CD4-positive, alpha-beta T cell treated with Interleukin-2 at 100 ng/mL for 4 hours (primary cell): ENCODE results near the gene CSPG4.
"Not testable (repeated sequence)": the region's sequence is repeated elsewhere in the genome, so short reads cannot be mapped to it uniquely, and the experiment has no call there.

ENCODE experiments used
- DNase-seq: peaks from one replicate; pipeline ENCODE4 v3.0.0-alpha.2; 2020; ENCODE audit warnings: low spot score

CSPG4 gene

GRCh38 chr15:75704618-75705017 lies 8.0 kb downstream of the CSPG4 start:
- DNase-seq, result no peak

GRCh38 chr15:75704263-75704615 lies 8.4 kb downstream of the CSPG4 start:
- DNase-seq, result no peak

- not testable (repeated sequence) for DNase-seq
Measured at GRCh38 chr15:75703440-75704262, 9.0 kb downstream of the CSPG4 start.

- DNase-seq, result no peak
Measured at GRCh38 chr15:75702436-75702835, 10.2 kb downstream of the CSPG4 start.

GRCh38 chr15:75701071-75702003 lies 11.3 kb downstream of the CSPG4 start:
- not testable (repeated sequence) for DNase-seq

DNA sequence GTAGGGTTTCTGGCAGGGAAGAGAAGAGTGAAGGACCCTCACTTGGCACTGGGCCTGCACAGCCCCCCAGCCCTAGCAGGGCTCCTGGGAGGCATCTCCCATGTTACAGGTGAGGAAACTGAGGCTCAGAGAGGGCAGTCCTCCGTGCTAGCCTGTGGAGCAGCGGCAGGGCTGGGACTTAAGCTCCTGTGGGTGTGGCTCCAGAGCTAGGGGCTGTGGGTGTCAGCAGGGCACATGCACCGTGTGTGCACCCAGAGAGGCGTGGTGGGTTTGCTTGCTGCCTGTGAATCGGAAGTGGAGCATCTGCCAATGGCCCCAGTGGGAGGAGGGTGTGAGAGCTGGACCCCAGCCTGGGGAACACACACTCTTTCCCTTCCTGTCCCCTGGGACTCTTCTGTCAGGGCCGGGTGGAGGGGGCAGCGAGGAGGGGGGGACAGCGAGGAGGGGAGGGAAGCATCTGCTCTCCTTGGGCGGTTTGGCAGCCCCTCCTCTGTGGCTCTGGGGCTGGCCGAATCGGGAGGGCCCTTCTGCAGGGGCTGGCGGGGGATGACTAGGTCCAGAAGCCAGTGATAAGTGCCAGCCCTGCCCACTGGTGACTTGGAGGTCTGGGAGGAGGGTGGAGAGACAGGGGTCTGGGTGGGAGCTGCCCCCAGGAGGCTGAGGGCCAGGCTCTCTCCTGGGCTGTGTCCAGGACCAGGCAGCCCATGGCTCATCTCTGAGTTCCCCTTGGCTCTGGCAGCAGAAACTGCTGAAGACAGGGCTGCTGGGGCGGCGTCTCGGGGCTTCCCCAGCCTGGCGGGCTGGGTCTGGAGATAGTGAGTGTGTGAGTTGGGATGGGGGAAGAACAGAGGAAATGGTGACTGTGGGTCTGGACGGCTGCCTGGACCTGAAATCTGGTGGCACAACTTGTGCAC lies 12.4 kb downstream of the CSPG4 start:
- not testable (repeated sequence) for DNase-seq

- not testable (repeated sequence) for DNase-seq
Measured at GRCh38 chr15:75699517-75699916, 13.1 kb downstream of the CSPG4 start.

- not testable (repeated sequence) for DNase-seq
Measured at GRCh38 chr15:75697974-75698747, 14.5 kb downstream of the CSPG4 start.

DNA sequence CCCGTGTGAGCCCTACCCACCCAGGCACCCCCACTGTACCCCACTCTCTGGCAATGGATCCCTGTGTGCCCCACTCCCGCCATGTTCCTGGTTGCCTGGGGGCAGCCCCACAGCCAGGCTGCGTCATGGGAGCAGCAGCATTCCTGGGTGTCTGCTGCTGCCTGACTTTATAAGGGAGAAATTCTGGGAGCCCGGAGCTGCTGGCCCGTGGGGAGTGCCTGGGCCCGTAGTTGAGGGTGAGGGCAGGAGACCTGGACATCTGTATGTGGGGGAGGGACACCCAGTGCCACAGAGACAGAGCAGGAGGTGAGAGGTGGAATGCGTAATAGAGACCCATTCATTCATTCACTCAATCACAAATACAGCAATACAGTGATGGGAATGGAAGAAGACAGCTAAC lies 15.1 kb downstream of the CSPG4 start:
- no peak for DNase-seq

DNA sequence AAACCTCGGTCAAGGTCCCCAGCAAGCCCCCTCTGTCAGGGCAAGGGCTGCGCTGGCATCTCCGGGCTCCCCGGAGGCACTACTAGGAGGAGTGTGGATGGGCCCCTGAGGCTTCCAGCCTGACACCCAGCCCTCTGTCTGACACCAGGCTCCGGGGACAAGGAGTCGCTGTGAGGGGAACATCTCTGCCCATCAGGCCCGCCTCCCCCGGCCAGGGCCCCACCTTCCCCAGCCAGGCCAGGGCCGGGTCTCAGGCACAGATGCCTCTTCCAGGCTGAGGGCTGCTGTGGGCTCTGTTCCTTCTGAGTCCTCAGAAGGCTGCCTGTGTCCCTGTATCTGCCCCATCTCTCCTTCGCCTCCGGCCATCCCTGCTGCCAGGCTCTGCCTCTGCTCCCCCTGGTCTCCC lies 15.8 kb downstream of the CSPG4 start:
- DNase-seq, result no peak

GRCh38 chr15:75696311-75696720 lies 16.3 kb downstream of the CSPG4 start:
- DNase-seq, result no peak

DNA sequence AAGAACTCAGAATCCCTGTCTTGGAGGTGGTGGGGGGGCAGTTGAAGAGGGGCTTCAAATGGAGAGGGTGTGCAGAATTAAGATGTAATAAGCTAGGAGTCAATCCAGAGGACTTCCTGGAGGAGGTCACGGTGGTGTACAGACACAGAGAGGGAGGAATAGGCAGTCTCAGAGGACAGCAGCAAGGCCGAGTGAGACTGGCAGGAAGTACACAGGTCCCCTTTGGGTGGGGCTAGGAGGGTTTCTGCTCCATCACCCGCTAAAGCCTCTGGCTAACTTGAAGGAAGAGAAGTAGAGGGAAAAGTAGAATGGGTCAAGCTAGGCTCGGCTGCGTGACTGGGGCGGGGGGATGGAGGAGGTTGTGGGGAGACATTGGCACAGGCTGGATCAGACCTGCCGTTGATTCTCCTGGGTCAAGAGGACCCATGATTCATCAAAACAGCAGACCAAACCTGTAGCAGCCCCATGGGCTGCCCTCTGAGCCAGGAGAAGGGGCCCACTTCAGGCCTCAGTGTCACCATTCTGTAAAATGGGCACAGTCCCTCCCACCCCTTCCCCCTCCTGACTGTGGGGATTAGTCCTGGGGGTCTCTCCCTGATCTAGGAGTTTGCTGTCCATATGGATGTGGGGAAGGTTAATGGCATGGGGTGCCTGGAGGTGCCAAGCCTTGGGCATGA lies 16.9 kb downstream of the CSPG4 start:
- no peak for DNase-seq

DNA sequence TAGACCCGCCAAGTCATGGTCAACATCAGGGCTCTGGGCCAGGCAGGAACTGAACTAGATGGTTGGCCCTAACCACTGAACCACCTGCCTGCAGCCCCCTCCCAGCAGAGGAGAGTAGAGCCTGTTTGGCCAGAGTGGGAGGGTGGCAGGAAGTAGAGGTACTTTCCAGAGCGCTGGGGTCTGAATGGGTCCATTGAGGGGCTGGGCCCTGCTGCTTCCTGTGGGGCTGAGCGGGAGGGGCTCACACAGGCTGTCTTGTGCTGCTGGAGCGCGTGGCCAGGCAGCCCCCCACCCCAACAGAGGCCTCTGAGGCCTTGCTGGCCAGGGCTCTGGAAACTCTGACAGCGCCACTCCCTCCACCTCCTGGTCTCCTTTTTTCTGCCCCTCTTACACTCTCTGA lies 17.4 kb downstream of the CSPG4 start:
- DNase-seq, result no peak

- no peak for DNase-seq
Measured at GRCh38 chr15:75694241-75695182, 18.1 kb downstream of the CSPG4 start.

DNA sequence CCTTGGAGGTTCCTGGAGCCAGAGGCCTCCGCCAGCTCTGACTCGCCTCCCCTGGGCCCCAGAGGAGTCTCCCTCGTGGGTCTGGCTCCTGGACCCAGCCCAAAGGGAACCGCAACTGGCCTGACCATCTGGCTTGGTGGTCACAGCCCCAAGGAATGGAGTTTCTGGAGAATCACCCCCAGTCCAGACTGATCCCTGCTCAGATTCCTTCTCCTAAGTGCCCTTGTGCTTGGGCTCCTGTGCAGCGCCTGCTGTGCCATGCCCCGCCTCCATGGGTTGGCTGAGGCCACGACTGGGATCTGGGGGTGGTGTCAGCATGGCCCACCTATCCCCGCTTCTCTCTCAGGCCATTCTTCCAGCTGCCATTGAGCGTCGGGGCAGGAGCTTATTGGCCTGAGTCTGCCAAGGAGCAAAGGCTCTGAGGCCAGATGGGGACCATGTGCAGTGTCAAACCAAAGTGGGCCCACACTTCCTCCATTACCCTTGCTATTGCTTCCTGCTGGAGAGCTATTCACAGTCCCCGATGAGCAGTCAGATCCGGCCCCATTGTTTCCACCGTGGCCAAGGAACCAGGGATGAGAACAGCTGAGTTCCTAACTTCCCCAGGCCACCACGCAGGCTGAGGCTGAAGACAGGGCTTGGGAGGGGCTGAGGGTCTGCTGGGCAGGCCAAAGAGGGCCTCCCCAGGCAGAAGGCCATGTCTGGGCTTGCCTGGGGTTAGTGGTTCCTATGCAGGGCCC lies 19.0 kb downstream of the CSPG4 start:
- no peak for DNase-seq

DNA sequence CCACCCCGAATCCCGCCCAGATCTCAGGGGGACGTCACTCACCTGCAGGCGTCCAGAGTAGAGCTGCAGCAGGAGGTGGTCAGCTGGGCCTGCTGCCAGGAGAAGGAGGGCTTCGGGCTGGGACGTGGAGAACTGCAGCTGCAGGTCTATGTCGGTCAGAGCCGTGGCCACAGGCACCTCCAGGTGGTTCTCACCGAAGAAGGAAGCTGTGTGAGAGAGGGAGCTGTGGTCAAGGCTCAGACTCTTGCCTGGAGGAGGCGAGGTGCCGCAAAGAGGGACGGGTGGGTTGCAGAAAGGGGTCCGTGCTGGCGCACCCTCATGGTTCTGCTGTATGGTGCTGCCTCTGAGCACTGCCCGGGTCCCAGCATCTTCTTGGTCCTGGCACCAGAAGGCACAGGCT lies 19.6 kb downstream of the CSPG4 start:
- not testable (repeated sequence) for DNase-seq

DNA sequence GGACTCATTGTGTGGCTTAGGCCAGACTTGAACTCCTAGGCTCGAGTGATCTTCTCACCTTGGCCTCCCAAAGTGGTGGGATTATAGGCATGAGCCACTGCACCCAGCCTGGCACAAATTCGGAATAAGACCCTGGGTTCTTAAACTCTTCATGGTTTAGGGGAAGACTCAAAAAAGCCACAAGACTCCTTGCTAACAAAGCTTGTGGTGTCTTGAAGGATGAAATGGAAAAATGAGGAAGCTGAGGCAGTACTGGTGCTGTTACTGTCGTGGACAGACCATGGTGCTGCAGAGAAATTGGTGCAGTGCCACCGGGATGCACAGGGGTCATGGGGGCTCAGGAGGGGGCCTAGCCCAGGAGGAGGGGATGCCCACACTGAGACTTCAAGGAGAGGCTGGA lies 20.3 kb downstream of the CSPG4 start:
- not testable (repeated sequence) for DNase-seq

DNA sequence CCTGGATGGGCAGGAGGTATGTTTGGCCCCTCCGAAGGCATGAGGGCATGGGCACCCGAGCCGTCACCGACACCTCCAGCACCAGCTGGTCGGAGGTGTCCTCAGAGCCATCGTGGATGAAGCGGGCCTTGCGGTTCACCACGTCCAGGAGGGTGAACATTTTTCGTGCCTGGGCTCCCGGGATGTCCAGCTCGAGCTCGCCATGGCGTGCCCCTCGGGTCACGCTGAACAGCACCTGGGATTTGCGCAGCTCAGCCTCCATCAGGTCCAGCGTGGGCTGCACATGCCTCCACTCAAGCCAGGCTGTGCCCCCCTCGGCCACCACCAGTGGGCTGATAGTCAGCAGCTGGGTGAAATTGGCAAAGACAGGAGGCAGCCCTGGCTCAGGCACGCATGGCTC lies 23.2 kb downstream of the CSPG4 start:
- not testable (repeated sequence) for DNase-seq

DNA sequence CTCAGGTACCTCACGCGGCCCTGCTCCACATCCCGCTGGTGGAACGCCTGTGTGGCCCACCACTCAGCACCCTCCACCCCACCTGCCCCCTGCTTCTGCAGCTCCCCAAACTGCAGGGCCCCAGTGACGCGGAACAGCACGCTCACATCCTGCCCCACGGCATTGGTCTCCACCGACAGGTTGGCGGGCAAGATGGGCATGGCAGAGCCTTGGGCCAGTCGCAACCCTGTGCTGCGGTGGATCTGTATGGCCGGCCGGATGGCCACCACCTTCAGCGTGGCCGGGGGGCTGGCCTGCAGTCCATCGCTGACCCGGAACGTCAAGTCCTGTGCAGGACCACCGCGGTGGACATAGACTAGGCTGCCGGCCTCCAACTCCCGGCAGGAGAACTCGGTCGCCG lies 23.8 kb downstream of the CSPG4 start:
- no peak for DNase-seq
